HG03025 (cell line): ENCODE measurements around the gene CMC2.

Source experiments
- ATAC-seq: cut with Tn5 transposase; IDR thresholded peaks from one replicate; pipeline ENCODE4 v1.9.1; 2021; ENCODE audit warnings: mild to moderate bottlenecking, moderate library complexity; ENCODE audit not compliant: unreplicated experiment, low FRiP score

CMC2 gene

GRCh38 chr16:81003610-81004460 lies 2.9 kb downstream of the CMC2 start:
- no peak for ATAC-seq

- no peak for ATAC-seq
Measured at GRCh38 chr16:81003064-81003463, 3.6 kb downstream of the CMC2 start.

DNA sequence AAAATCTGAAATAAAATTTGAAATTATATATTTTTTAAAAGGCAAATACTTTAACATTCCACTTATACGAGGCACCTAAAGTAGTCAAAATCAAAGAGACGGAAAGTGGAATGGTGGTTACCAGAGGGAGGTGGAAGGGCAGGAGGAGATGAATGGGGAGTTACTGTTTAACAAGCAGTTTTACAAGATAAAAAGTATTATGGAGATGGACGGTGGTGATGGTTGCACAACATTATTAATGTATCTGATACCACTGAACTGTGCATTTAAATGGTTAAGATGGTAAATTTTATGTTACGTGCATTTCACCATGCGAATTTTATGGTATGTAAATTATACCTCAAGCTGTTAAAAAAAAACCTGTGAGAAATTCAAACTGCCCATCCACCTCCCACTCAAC lies 5.4 kb downstream of the CMC2 start:
- ATAC-seq, result no peak

DNA sequence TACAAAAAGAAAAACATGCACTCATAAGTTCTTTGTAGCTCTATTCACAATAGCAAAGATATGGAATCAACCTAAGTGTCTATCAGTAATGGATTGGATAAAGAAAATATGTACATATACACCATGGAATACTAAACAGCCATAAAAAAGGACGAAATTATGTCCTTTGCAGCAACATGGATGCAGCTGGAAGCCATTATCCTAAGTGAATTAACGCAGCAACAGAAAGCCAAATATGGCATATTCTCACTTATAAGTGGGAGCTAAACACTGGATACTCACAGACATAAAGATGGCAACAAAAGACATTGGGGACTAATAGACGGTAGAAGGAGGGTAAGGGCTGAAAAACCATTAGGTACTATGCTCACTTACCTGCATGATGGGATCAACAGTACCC lies 5.8 kb downstream of the CMC2 start:
- ATAC-seq, result no peak

- ATAC-seq, result no peak
Measured at GRCh38 chr16:80997964-80998620, 8.6 kb downstream of the CMC2 start.

- no peak for ATAC-seq
Measured at GRCh38 chr16:80997139-80997798, 9.4 kb downstream of the CMC2 start.

GRCh38 chr16:80996688-80997138 lies 10.0 kb downstream of the CMC2 start:
- no peak for ATAC-seq

- no peak for ATAC-seq
Measured at GRCh38 chr16:80994451-80994850, 12.2 kb downstream of the CMC2 start.

DNA sequence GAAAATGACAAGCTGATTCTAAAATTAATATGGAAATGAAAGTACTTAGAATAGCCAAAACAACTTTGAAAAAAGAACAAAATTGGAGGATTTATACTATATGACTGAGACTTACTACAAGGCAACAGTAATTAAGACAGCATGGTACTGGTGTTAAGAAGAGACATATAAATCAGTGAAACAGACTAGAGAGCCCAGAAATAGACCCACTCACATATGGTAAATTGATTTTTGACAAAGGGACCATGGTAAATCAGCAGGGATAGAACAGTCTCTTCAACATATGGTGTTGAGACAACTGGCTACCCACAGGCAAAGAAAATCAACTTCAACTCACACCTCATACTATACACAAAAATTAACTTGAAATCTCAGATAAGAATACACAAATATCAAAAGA lies 12.9 kb downstream of the CMC2 start:
- no peak for ATAC-seq

DNA sequence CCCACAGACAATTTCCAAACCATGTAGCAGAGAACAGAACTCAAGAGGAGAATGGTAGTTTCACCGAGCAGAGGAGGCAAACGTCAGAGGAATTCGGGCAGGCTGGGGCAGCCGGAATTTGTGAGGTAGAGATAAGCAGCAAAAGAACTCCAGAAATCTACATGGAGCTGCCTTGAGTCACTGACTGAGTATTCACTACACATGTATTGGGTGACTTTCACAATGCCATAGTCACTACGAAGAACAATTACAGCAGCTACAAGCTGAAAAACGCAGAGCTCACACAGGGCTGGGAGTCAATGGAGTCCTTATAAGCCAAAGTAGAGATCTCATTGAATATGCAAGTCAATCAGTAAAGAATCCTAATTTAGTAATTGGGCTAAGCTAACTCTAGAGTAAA lies 13.4 kb downstream of the CMC2 start:
- no peak for ATAC-seq

- ATAC-seq, result no peak
Measured at GRCh38 chr16:80992676-80993293, 13.9 kb downstream of the CMC2 start.

DNA sequence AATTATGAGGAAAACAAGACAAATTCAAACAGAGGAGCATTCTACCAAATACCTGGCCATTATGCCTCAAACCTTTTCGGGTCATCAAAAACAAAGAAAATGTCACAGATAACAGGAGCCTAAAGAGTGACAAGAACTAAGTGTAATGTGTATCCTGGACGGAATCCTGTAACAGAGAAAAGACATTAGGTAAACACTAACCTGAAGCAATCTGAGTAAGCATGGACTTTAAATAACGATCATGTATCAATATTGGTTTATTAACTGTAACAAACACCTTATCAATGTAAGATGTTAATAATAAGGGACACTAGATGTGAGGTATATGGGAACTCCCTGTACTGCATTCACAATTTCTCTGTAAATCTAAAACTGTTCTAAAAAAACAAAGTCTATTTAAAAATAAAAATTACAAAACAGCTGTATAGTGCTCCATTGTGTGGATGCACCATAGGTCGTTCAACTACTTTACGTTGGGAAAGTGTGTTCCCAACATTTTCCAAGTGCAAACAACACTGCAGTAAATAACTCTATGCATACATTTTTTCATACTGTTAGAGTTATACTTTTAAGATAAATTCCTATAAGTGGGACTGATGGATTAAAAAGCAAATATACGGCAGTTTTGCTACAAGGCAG lies 14.8 kb downstream of the CMC2 start:
- ATAC-seq, result no peak

- no peak for ATAC-seq
Measured at GRCh38 chr16:80990978-80991377, 15.7 kb downstream of the CMC2 start.

DNA sequence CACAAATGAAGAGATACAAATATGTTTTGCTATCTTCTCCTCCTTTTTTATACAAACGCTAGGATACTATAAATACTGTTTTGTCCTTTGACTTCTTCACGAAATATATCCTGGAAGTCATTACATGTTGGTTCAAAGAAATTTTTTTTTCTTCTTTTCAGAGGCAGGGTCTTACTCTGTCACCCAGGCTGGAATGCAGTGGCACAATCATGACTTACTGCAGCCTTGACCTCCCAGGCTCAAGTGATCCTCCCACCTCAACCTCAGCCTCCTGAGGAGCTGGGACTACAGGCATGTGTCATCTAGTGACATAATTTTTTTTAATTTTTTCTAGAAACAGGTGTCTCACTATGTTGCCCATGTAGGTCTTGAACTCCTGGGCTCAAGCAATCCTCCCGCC lies 16.1 kb downstream of the CMC2 start:
- no peak for ATAC-seq

DNA sequence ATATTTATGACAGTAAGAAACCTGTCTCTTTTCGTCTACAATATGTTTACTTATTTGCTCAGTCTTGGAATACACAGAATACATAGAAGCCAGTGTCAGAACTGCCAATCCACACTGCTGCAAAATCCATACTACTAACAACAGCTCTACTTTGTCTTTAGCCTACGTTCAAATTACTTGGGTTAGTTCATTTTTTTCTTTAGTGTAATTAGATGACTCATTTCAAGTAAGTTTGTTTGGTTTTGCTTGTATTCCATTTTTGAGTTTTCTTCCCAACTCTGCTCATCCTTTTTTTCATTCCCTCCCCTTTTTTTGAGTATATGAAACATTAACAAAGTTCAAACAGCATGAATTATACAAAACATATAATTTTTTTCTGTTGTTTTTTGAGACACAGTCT lies 16.9 kb downstream of the CMC2 start:
- ATAC-seq, result no peak

GRCh38 chr16:80988756-80989155 lies 17.9 kb downstream of the CMC2 start:
- ATAC-seq, result no peak

DNA sequence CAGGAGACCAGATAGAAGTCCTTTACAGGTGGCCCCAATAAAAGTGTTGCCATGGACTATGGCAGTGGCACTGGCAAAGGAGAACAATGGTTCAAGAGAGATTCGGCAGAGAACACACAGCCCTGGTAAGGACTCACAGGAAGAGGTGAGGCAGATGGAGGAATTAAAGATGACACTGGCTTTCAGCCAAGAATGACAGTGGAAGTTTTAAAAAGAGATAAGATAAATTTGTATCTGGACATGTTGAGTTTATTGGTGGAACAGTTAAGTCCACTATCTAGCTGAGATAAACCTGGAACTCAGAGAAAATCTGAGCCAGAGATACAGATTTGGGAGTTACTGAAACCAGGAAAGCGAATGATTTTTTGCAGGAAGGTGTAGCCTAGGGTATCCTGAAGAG lies 20.1 kb downstream of the CMC2 start:
- no peak for ATAC-seq

DNA sequence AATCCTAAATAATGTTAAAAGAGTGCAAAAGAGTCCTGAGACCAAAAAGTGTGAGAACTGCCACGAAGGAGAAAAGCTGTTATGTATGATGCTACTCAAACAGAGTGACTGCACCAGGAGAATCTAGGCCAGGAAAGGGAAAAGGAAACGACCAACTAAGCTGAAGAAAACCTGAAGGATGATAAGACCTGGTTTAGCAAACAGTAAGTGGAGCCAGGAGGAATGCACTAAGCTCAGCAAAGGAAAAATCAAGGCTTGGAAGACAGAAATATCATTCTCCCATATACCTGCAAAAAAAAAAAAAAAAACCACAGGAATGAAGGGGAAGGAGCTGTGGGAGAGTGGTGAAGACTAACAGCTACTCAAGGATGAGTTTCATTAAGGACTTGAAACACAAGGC lies 21.1 kb downstream of the CMC2 start:
- ATAC-seq, result no peak

- ATAC-seq, result no peak
Measured at GRCh38 chr16:80984124-80984892, 22.4 kb downstream of the CMC2 start.

- ATAC-seq, result no peak
Measured at GRCh38 chr16:80982646-80983045, 24.0 kb downstream of the CMC2 start.
